AG10803 (cell line): Measurements from ENCODE around the gene PRCD.
A peak's percentile ranks its signal among the peaks of the same experiment; 100 is the strongest.

Experiments used
- DNase-seq: peaks from one replicate; pipeline ENCODE4 v3.0.0; 2010; ENCODE audit warnings: low read depth
- H3K4me3 ChIP-seq: 2 replicates; pipeline ENCODE4 v1.5.1; 2011; ENCODE audit warnings: mild to moderate bottlenecking, low read length, control low read depth
- CTCF ChIP-seq: conservative IDR thresholded peaks from 2 replicates; pipeline ENCODE4 v1.5.1; 2011; ENCODE audit warnings: mild to moderate bottlenecking, low read length, control low read depth, inconsistent platforms

PRCD gene

GRCh38 chr17:76539631-76540271 lies at the start of gene PRCD:
Gene PRCD, plus strand, starts transcription at chr17:76540044. Its CDS starts 98 bp downstream, at chr17:76540142.
- H3K4me3 ChIP-seq, result peak within 1 kb of the TSS; percentile 55
- no peak; the same call in 1 of the 2 replicates for TF ChIP-seq CTCF
- DNase-seq, result no peak

- TF ChIP-seq CTCF, result no peak
- no peak overlapping the region for H3K4me3 ChIP-seq
- no peak for DNase-seq
These were observed 49.6 kb upstream of the PRCD start for GRCh38 chr17:76490112-76490710.

- H3K4me3 ChIP-seq, result no peak overlapping the region
- no peak for DNase-seq
- TF ChIP-seq CTCF, result no peak
These were observed 48.3 kb upstream of the PRCD start for GRCh38 chr17:76491271-76492122.

- DNase-seq, result no peak
- no peak for TF ChIP-seq CTCF
- H3K4me3 ChIP-seq, result no peak overlapping the region
These were observed 47.5 kb upstream of the PRCD start for GRCh38 chr17:76492123-76492988.

- DNase-seq, result peak; percentile 77
- TF ChIP-seq CTCF, result no peak
- peak overlapping the region; percentile 9 for H3K4me3 ChIP-seq
These were observed 46.8 kb upstream of the PRCD start for GRCh38 chr17:76492989-76493501.

- no peak for DNase-seq
- no peak for TF ChIP-seq CTCF
- H3K4me3 ChIP-seq, result no peak overlapping the region
These were observed 46.2 kb upstream of the PRCD start for GRCh38 chr17:76493505-76494167.
